KBM-7 (cell line): ENCODE data around the gene DRG1.
"Not testable (repeated sequence)": the region's sequence is repeated elsewhere in the genome, so short reads cannot be mapped to it uniquely, and the experiment has no call there.

Experiments used
- DNase-seq: peaks from one replicate; pipeline ENCODE4 v3.0.0-alpha.2; 2015
- in situ Hi-C: fragments of 300-500 bp; cut with MboI; formaldehyde crosslinking; loops from 2 replicates; pipeline ENCODE4 v1.14.3; 2020; ENCODE audit warnings: low sequenced_read_pairs, low pct_unique_long_range_greater_than_20kb, mixed read lengths

DRG1 gene

GRCh38 chr22:31440681-31441080 lies 41.3 kb downstream of the DRG1 start:
- in situ Hi-C loops, result no loop called here
- no peak for DNase-seq

- in situ Hi-C loops, result no loop called here
Observed at GRCh38 chr22:31441652-31442051, 42.2 kb downstream of the DRG1 start.

GRCh38 chr22:31442768-31443489 lies 43.5 kb downstream of the DRG1 start:
- in situ Hi-C loops, result no loop called here
- DNase-seq, result no peak

More at GRCh38 chr22:31441652-31442051, 42.2 kb downstream of the DRG1 start:
- DNase-seq, result no peak

- DNase-seq, result no peak
- in situ Hi-C loops, result no loop called here
Observed at GRCh38 chr22:31443516-31443915, 44.1 kb downstream of the DRG1 start.

- no peak for DNase-seq
- in situ Hi-C loops, result no loop called here
Observed at GRCh38 chr22:31445642-31446041, 46.2 kb downstream of the DRG1 start.

- in situ Hi-C loops, result no loop called here
- DNase-seq, result no peak
Observed at GRCh38 chr22:31446208-31446607, 46.8 kb downstream of the DRG1 start.

- DNase-seq, result no peak
- in situ Hi-C loops, result no loop called here
Observed at GRCh38 chr22:31446767-31447166, 47.4 kb downstream of the DRG1 start.

GRCh38 chr22:31447337-31447736 lies 47.9 kb downstream of the DRG1 start:
- in situ Hi-C loops, result no loop called here
- no peak for DNase-seq

- in situ Hi-C loops, result no loop called here
- no peak for DNase-seq
Observed at GRCh38 chr22:31448382-31448781, 49.0 kb downstream of the DRG1 start.

- peak; percentile 62 for DNase-seq
- in situ Hi-C loops, result no loop called here
Observed at GRCh38 chr22:31449506-31449905, 50.1 kb downstream of the DRG1 start.

GRCh38 chr22:31451709-31452571 lies 52.5 kb downstream of the DRG1 start:
- peak; percentile 55 for DNase-seq
- in situ Hi-C loops, result no loop called here

GRCh38 chr22:31461699-31462098 lies 62.3 kb downstream of the DRG1 start:
- in situ Hi-C loops, result no loop called here
- DNase-seq, result no peak

- DNase-seq, result no peak
- in situ Hi-C loops, result no loop called here
Observed at GRCh38 chr22:31465307-31465706, 65.9 kb downstream of the DRG1 start.

GRCh38 chr22:31474743-31475142 lies 75.3 kb downstream of the DRG1 start:
- in situ Hi-C loops, result no loop called here
- no peak for DNase-seq

- no peak for DNase-seq
- in situ Hi-C loops, result no loop called here
Observed at GRCh38 chr22:31475800-31476199, 76.4 kb downstream of the DRG1 start.

- in situ Hi-C loops, result no loop called here
- no peak for DNase-seq
Observed at GRCh38 chr22:31477329-31477728, 77.9 kb downstream of the DRG1 start.

- DNase-seq, result no peak
- in situ Hi-C loops, result no loop called here
Observed at GRCh38 chr22:31481129-31481528, 81.7 kb downstream of the DRG1 start.

- in situ Hi-C loops, DNase-seq: not testable (repeated sequence)
Observed at GRCh38 chr22:31482470-31482869, 83.1 kb downstream of the DRG1 start.
